CD4-positive, alpha-beta T cell treated with Interleukin-12 subunit alpha and Interleukin-12 subunit beta, for 1 hour (primary cell): ENCODE data around the gene STOML1.
A peak's percentile ranks its signal among the peaks of the same experiment; 100 is the strongest.
"Not testable (repeated sequence)": the region's sequence is repeated elsewhere in the genome, so short reads cannot be mapped to it uniquely, and the experiment has no call there.

Experiments
- DNase-seq: peaks from one replicate; pipeline ENCODE4 v3.0.0-alpha.2; 2020

Gene STOML1

DNA sequence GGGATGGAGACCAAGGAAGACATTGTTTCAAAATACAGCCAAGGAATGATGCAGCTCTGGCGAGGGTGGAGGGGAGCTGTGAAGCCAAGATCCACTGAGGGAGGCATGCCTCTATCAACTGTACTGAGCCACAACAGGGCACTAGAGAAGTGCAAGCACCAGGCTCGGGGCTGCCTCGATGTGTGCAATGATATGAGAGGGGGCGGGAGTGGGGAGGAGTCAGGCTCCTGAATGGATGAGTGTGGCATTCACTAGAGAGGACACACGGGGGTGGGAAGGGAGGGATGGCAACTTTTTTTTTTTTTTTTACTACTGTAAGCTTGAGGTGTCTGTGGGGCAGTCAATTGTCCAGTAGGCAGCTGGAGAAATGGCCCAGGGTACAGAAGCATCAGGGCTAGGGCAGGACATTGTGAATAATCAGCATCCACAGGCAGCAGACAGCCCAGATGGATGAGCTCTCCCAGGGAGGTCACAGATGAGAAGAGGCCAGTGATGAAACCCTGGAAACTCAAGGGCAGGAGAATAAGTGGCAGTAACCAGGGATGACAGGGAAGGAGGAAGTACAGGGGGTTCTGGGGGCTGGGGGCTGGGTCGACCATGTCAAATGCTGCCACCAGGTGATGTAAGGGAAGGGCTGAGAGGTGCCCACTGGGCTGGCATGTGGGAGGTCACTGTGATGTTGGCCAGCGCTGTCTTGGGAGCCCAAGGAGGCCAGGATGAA lies 5.9 kb downstream of the STOML1 start:
- no peak for DNase-seq

DNA sequence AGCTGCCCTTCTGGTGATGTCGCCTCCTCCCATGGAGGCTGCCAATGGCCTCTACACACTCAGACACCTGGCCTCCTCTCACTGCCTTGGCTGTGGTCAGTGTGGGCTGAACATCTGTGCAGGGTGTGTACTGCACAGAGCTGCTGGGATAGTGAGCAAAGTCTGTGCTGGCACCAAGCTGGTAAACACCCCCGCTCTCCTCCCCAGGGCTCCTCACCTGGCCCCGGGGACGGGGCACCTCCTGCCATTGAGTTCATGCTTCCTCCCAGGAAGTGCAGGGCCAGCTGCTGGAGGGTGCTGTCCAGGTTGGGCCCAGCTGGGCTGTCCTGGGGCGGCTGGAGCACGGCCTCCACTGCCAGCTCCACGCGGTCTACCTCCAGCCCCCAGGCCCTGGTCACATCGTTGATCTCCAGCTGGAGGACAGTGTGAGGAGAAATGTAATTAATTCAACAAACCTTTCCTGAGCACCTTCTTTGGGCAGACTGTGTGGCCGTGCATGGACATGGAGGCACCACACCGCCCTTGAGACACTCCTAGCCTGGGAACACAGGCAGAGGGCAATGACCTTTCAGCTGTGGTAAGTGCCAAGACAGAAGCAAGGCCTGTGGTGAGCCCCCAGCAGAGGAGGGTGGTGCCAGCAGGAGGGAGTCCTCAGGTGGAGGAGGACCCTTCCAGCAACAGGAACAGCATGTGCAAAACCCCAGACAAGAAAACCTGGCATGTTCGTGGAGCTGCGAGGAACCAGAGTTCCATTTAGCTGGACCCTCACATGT lies 6.8 kb downstream of the STOML1 start:
- DNase-seq: no peak

DNA sequence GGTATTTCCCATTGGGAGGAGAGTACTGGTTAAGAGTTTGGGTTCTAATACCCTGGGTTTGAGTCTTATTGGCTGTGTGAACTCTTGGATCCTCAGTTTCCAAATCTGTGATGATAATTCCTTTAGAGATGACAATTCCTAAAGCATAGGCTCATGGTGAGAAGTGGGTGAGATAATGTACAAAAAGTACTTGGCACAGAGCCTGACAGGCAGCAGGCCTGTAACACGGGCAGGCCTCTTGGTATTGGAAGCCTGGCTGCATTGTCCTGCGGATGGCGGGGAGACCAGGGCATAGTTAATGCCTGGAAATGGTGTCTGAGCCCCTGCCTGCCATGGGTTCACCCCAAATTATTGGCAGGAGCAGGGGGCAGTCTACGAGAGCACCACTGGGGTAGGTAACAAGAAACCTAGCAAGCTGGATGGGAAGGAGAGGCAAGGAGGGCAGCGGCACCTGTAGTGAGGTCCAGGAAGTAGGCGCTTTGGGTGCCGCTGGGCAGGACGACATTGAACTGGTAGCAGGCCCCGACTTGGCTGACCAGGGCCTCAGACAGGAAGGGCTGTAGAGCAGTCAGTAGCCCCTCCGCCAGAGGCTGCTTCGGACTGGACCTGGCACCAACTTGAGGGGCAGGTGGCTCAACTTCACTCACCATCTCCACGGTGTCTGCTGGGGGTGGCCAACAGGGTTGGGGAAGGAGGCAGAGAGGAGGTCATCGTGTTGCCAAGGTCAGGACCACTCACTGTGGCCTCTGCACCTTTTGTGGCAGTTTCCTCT lies 7.7 kb downstream of the STOML1 start:
- no peak for DNase-seq

DNA sequence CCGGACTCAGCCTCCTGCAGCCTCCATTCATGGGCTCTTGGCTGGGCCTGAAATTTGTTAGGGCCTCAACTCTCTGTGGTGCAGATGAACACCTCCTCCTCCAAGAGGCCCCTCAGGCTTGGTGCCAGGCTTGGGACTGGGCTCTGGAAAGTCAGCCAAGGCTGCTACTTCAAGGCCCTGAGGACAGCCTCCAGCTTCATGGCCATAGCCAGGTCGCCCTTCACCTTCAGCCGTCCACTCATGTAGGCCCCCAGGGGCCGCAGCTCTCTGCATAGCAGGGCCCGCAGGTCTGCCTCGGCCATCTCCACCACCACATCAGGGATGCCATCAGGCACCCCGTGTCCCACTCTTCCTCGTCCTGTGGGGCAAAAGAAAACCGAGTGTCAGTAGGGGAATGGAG lies 8.3 kb downstream of the STOML1 start:
- DNase-seq: no peak

DNA sequence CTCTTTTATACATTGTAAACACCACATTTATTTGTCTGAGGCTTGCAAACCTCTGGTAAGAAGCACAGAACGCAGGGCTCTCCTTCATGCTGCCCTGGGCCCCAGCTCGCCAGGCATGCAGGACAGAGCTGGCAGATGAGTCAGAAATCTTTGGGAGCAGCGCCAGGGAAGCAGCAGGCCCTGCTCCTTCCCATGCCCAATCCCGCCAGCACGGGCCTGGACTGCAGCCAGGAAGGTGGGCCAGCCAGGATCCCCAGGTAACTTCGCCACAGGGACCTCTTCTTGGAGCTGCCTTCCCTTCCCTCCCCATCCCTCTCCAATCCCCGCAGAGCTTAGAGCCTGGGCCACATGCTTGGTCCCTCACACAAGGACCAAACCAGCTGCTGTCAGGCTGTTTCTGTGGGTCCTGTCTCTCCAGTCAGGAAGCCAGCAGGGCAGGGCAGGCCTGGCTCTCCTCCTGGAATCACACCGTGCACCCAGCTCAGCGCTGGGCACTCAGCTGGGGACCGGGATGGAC lies 8.8 kb downstream of the STOML1 start:
- no peak for DNase-seq

DNA sequence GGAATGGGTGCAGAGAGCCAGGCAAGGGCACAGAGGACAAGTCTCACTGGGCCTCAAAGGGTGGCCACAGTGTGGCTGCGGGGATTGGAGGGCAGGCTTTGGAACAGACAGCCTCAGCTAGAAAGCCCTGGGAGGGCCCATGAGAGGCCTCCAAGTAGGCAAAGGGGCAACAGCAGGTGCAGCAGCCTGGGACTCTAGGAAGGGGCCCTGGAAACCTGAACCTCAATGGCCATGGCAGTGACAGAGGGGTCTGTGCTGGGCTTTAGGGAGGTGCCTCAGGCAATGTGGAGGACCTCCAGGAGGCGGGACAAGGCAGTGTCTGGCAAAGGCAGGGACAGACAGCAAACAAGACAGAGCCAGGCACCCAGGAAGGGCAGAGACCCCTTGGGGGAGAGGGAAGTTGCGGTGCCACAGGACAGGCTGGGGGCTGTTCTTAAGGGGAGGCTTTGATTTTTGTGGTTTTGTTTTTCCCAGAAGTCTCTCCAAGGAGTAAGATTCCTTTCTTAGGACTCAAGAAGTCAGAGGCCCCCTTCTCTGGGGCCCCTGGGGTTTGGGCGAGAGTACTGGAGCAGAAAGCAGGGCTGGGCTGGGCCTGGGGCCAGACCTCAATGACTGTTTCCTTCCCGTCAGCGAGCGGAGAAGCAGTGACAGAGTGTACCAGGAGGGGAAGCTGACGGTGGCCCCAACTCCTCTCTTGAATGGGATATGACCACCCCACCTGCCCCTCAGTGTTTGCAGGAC lies 9.7 kb downstream of the STOML1 start:
- DNase-seq: no peak

DNA sequence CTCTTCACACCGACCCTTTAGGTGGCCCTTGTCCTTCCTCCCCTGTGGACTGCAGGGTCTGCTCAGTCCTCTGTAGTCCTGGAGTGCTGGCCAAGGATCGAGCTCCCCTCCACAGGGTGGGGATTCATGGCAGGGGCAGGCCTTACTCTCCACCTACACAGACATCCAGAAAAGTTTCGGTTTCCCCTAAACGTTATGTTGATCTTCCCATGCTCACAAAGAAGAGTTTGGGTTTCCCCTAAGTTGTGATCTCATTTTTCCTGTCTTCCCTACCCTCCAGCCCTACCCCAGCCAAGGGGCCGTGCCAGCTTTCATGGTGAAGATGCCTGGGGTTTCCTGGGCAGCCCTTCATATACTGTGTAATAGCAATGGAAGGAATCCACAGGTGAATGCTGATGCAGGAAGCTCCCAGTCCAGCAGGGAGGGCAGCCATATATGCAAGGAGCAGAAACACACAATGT lies 10.3 kb downstream of the STOML1 start:
- no peak for DNase-seq

DNA sequence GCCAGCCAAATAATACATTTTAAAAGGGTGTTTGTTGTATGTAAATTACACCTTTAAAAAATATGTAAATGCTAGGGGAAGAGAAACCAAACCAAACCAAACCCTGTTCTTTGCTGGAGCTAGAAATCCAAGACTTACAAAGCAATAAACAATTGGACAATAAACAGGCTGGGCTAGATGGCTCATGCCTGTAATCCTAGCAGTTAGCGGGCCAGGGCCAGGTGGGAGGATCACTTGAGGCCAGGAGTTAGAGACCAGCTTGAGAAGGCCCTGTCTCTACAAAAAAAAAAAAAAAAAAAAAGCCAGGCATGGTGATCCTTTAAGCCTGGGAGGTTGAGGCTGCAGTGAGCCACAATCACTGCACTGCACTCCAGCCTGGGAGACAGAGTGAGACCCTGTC lies 12.5 kb downstream of the STOML1 start:
- no peak for DNase-seq

DNA sequence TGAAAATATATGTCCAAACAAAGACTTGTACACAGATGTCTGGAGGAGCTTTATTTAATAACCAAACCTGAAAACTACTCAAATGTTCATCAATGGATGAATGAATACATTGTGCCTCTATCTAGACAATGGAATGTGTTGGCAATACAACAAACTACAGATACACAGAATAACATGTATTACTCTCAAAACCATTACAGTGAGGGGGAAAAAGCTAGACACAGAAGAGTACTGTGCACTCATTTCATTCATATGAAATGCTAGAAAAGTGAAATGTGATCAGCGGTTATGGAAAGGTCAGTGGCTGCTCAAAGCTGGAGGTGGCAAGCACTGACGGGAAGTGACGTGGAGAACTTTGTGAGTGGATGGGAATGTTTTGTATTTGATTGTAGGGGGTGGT lies 13.2 kb downstream of the STOML1 start:
- DNase-seq: no peak

DNA sequence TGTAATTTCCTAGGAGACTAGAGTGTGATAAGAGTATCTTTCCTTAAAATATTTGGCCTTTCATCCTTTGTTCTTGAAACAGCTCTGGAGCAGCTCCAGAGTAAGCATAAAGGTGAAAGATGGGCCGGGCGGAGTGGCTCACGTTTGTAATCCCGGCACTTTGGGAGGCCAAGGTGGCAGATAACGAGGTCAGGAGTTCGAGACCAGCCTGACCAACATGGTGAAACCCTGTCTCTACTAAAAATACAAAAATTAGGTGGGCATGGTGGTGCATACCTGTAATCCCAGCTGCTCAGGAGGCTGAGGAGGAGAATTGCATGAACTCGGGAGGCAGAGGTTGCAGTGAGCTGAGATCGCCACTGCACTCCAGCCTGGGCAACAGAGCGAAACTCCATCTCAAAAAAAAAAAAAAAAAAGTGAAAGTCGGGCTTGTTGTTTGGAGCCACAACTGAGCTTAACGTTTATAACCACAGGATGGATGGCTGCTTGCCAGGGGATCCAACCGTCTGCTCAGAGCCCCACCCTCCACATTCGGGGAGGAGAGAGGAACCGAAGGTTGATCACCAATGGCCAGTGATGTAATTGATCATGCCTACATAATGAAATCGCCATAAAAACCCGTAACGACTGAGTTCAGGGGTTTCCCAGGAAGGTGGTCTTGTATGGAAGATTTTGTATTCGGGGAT lies 16.5 kb downstream of the STOML1 start:
- DNase-seq: peak; percentile 50

DNA sequence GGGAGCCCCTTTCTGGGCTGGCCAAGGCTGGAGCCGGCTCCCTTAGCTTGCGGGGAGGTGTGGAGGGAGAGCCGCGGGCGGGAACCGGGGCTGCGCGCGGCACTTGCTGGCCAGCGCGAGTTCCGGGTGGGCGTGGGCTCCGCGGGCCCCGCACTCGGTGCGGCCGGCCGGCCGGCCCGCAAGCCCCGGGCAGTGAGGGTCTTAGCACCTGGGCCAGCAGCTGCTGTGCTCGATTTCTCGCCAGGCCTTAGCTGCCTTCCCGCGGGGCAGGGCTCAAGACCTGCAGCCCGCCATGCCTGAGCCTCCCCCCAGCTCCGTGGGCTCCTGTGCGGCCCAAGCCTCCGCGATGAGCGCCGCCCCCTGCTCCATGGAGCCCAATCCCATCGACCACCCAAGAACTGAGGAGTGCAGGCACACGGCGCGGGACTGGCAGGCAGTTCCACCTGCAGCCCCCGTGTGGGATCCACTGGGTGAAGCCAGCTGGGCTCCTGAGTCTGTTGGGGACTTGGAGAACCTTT lies 18.4 kb downstream of the STOML1 start:
- not testable (repeated sequence) for DNase-seq

DNA sequence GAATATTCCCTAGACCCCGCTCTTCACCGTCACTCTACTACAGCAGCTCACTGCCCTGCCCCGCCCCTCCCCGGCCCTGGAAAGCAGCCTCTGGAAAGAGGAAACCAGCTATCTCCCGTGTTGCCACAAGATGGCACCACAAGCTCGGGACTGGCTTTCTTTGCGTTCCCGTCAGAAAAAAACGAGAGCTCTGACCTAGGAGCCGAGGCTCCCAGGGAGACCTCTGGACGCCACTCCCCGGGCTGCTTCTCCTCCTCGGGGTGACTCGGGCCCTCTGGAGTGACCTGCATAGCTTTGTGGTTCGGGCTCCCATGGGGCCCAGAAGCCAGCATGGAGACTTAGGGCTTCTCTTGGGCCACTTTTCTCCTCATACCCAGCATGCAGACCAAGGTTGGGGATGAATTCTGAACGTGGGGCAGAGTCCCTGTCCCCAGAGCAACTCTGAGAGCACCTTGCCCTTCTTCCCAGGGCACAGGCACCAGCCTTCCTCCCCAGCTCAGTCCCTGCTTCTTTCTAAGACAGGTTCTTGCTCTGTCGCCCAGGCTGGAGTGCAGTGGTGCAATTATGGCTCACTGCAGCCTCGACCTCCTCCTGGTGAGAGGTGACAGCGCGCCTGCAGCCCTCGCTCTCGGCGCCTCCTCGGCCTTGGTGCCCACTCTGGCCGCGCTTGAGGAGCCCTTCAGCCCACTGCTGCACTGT lies 19.0 kb downstream of the STOML1 start:
- DNase-seq: peak; percentile 83

DNA sequence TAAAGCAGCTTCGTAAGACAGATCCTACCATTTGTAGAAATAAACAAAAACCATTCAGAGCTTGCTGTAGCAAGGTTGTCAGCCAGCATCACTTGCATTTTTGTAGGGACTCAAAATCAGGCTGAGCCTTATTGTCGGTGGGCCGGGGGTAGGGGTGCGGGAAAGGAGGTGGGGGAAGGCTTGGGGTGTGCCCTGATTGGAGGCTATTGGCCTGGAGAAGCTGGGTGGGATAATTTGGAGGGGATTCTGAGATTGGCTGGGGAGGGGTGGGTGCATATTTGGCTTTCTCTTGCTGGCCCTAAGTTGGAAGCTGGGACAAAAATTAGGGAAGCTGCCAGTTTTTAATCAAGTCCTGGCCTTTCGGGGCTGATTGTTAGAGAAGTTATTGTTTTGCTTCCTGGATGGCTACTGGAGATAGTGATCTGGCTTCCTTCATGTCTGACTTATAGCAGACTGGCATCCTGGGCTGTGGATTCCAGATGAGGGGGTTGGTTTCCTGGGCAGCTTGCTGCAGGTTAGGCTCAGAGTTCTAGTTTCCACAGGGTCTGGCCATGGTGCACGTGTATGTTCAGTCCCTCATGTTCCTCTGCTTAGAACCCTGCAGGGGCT lies 22.8 kb downstream of the STOML1 start:
- no peak for DNase-seq

DNA sequence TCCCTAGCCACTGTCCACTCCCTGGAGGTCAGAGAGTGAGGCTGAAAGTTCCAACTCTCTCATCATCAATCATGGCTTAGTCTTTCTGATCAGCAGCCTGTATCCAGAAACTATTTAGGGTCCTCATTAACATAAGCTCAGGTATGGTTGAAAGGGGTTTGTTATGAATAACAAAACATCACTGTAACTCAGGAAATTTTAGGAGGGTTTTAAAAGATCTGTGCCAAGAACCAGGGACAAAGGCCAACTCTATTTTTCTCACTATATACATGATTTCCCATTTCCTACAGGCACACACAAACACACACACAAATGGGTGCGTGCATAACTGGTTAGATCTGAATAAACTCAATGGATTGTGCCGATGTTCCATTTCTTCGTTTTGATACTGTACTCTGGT lies 23.6 kb downstream of the STOML1 start:
- no peak for DNase-seq

DNA sequence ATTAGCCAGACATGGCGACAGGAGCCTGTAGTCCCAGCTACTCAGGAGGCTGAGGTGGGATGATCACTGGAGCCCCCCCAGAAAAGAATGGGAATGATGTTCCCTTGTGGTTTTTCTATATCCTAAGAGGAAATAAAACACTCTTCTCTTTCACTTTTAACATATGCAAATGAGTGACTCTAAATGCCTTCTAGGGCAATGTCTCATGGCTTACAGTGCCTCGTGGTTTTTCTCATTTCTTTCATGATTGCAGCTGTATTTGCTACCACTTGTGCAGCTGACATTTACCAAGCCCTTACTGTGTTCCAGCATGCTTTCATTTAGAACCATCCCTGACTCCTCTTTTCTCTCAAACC lies 26.4 kb downstream of the STOML1 start:
- DNase-seq: peak; percentile 36

DNA sequence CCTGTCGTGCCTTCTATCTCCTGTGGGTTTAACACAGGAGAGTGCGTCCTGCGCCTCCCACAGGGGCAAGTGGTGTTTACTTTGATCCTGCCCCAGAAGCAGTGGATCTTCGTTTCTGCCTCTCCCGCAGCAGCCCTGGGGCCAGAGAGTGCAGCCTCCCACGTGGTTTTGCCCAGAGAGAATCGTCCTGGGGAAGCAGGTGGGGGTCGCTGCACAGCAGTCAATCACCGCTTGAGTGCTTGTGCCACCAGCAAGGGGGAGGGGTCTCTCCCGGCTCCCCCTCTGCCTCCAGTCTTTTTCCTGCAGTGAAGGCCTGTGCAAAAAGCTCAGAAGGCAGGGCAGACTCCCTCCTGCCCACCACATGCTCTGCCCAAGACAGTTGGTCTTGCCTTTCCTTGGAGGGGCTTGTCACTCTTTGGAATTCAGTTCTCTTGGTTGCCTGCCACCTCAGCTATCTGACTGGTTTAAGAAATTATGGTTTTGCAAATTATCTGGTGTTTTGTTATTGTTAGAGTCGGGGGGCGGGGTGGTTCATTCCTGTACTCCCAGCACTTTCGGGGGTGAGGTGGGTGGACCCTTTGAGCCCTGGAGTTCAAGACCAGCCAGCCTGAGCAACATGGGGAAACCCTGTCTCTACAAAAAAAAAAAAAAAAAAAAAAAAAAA lies 26.9 kb downstream of the STOML1 start:
- DNase-seq: no peak

DNA sequence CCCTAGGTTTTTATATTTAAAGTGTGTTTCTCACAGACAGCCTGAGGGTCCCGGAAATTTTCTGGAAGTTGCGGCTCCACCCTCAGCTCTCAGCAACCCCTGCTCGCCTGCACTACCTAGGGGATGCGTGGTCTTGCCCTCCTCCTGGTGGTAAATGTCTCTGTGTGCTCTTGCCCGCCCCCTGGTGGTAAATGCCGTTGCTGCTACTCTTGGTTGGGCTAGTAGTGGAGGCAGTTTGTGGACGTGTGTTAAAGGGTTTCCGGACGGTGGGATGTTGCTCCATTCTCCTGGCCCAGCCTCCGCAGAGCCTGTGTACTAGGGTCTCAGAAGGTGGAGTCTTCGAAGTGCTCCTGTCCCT lies 27.4 kb downstream of the STOML1 start:
- DNase-seq: peak; percentile 87

DNA sequence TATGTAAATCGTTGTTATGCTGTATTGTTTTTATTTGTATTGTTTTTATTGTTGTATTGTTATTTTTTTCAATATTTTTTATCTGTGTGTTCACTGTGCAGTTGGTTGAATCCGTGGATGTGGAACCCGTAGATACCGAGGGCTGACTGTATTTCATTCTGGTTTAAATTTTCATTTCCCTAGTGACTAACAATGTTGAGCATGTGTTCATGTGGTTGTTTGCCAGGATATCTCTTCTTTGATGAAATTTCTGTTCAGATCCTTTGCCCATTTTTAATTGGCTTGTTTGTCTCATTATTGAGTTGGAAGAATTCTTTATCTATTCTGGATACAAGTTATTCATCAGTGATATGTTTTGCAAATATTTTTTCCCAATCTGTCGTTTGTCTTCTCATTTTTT lies 29.7 kb downstream of the STOML1 start:
- no peak for DNase-seq

DNA sequence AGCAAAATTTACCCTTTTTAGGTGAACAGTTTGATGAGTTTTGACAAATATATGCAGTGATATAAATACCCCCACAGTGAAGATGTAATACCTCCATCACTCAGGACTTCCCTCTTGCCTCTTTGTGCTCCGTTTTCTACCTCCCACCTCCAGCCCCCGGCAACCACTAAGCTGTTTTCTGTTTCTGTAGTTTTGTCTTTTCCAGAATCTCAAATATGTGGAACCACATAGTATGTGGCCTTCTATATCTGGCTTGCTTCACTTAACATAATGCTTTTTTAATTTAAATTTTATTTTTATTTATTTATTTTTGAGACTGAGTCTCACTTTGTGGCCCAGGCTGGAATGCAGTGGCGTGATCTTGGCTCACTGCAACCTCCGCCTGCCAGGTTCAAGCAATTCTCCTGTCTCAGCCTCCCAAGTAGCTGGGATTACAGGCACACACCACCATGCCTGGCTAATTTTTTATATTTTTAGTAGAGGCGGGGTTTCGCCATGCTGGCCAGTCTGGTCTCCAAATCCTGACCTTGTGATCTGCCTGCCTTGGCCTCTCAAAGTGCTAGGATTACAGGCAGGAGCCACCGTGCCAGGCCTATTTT lies 31.5 kb downstream of the STOML1 start:
- not testable (repeated sequence) for DNase-seq

DNA sequence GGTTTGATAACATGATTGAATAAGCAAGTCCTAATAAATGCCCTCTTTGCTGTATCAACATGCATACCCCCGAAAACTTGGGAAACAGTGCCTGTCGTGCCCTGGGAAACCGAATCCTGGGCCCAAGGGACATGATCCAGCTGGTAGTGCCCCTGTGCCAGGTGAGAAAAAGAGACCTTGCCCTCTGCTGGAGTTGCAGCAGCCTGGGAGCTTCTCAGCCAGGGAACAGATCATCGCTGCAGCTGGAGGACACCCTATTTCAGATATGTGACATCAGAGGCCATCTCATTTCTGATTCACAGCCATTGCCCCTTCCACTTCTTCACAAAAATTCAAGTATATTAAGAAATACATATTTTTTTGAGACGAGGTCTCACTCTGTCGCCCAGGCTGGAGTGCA lies 32.3 kb downstream of the STOML1 start:
- no peak for DNase-seq
